Liver (tissue), 3 donors: Measurements from ENCODE around the gene DEGS1.

Experiments used
- CTCF ChIP-seq: fragments of 150-350 bp; IDR thresholded peaks from 2 replicates; pipeline ENCODE4 v1.5.1; 2017; ENCODE audit warnings: improper control_type of control experiment, low read depth, low read length; ENCODE audit not compliant: missing input control
- JUND ChIP-seq, 2 donors: IDR thresholded peaks; 2 replicates each; pipeline ENCODE4 v1.6.1; 2016; ENCODE audit warnings: antibody characterized with exemption in 2 of 2
- MAX ChIP-seq: IDR thresholded peaks from 2 replicates; pipeline ENCODE4 v1.6.1; 2016; ENCODE audit warnings: antibody characterized with exemption
- REST ChIP-seq: IDR thresholded peaks from 2 replicates; pipeline ENCODE4 v1.6.1; 2016; ENCODE audit warnings: antibody characterized with exemption, mild to moderate bottlenecking
- RXRA ChIP-seq, 2 donors: IDR thresholded peaks; 2 replicates each; pipeline ENCODE4 v1.6.1; 2017 to 2018; ENCODE audit warnings: antibody characterized with exemption in 2 of 2, mild to moderate bottlenecking in 1 of 2
- TAF1 ChIP-seq: conservative IDR thresholded peaks from 2 replicates; pipeline ENCODE4 v1.6.1; 2016; ENCODE audit warnings: antibody characterized with exemption, mild to moderate bottlenecking
- YY1 ChIP-seq: IDR thresholded peaks from 2 replicates; pipeline ENCODE4 v1.6.1; 2016; ENCODE audit warnings: antibody characterized with exemption, mild to moderate bottlenecking
- ZBTB33 ChIP-seq: IDR thresholded peaks from 2 replicates; pipeline ENCODE4 v1.6.1; 2016; ENCODE audit warnings: antibody characterized with exemption
- donor health status: healthy.
- donor health status: healthy.

- TF ChIP-seq CTCF (no peak), ZBTB33 (no peak), JUND (IDR thresholded peaks at IDR 0.05) (no peak), RXRA (IDR thresholded peaks at IDR 0.05) (no peak), YY1 (no peak), MAX (no peak), REST (no peak), TAF1 (no peak)
Observed at GRCh38 chr1:224193319-224193966, 10.4 kb downstream of the DEGS1 start.
